AG09319 (cell line): ENCODE results near the gene PDZRN3.
"Not testable (repeated sequence)": the region's sequence is repeated elsewhere in the genome, so short reads cannot be mapped to it uniquely, and the experiment has no call there.

Source experiments
- DNase-seq: peaks from one replicate; pipeline ENCODE4 v3.0.0-alpha.2; 2010; ENCODE audit warnings: low read depth; ENCODE audit errors: extremely low read depth
- TF ChIP-seq, protein P1 (sequence below): IDR thresholded peaks from 2 replicates; pipeline ENCODE4 v1.5.1; 2011; ENCODE audit warnings: low read depth, mild to moderate bottlenecking, inconsistent platforms, low read length, moderate library complexity

PDZRN3 gene

DNA sequence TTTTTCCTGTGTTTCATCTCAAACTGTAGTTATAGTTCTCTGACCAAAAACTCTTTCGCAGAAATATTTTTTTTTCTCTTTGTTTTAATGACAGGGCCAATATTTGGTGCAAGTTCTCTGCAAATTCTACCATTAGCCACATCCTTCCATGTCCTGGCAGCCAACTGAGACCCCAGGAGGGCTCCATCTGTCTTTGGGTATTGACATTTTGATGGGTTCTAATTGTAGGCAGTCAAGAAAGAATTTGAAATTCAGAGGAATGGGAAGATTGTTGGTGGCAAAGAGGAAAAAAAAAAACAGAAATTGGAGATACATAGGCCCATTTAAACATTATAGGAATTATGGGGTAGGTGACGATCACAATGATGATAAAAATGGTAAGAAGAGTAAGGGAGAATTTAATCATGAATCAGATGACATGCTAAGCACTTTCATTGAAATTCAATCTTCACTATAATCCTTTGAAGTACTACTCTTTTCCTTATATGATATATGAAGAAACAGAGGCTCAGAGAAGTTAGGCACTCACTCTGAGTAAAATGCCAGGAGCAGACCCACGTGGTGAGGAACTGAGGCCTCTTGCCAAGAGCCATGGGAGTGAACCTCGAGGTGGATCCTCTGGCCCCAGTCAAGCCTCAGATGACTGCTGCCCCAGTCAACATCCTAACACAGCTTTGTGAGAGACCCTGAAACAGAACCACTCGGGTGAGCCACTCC lies 151.4 kb downstream of the PDZRN3 start:
- TF ChIP-seq, protein P1, sequence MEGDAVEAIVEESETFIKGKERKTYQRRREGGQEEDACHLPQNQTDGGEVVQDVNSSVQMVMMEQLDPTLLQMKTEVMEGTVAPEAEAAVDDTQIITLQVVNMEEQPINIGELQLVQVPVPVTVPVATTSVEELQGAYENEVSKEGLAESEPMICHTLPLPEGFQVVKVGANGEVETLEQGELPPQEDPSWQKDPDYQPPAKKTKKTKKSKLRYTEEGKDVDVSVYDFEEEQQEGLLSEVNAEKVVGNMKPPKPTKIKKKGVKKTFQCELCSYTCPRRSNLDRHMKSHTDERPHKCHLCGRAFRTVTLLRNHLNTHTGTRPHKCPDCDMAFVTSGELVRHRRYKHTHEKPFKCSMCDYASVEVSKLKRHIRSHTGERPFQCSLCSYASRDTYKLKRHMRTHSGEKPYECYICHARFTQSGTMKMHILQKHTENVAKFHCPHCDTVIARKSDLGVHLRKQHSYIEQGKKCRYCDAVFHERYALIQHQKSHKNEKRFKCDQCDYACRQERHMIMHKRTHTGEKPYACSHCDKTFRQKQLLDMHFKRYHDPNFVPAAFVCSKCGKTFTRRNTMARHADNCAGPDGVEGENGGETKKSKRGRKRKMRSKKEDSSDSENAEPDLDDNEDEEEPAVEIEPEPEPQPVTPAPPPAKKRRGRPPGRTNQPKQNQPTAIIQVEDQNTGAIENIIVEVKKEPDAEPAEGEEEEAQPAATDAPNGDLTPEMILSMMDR: no peak
- DNase-seq: no peak

DNA sequence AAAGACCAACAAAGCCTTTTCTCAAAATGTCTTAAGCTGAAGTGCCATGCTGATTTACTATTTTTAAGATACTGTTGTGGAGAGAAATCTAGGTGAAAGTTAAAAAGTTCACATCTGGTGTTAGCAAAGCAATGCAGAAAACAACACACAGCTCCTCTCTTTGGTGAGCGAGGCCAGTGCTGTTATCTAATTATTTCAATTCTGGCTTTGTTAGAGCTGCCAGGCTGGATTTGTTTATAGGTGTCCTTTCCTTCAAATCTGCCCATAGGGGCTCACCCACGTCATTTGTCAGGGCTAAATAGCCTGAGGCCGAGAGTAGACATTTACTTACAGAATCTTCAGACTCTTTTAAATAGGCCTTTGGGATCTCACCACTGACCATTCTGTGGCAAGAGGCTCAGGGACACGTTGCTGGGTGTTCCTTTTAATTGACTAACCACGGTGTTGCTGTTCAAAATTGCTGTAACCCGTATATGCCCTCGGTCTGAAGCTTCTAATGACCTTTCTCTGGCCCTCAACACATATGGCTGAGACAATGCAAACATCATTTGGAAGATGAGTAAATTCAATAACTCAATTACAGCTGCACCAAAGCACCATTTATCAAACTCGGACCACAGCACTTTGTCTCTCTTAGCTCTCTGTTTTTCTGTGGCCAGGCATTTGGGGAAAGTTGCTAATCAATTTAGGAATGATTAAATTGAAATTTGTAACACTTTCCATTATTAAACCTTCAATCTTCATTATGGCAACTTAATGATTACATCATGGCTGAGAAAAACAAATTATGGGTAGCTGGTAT lies 152.6 kb downstream of the PDZRN3 start:
- DNase-seq: no peak
- TF ChIP-seq, protein P1: no peak

DNA sequence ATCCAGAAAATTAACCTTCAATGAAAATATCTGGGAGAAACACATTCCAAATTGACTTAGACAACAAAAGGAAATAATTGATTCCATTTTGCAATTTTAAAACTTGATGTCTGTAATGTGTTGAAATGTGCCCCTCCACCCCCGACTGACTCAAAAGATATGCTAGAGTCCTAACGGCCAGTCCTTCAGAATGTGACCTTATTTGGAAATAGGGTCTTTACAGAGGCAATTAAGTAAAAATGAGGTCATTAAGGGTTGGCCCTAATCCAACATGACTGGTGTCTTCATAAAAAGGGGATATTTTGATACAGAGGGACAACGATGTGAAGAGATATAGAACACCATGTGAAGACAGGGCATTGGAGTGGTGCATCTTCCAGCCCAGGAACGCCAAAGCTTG lies 153.9 kb downstream of the PDZRN3 start:
- TF ChIP-seq, protein P1: no peak
- no peak for DNase-seq

DNA sequence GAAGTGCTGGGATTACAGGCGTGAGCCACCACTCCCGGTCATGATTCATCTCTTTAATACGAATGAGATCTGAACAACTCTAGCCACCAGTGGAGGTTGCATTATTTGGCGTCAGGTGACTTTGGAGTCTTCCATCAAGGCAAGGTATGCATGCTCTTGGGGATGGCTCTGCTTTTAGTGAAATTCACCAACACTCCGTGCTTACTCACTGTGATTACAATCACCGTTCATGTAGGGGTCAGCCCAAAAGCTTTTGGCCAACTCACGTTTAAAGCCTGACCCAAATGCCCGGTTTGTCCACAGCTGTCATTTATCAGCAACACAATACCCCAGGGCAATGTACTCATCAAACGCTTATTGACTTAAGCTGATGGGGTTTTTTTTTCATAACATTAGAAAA lies 155.4 kb downstream of the PDZRN3 start:
- TF ChIP-seq, protein P1: no peak
- no peak for DNase-seq

DNA sequence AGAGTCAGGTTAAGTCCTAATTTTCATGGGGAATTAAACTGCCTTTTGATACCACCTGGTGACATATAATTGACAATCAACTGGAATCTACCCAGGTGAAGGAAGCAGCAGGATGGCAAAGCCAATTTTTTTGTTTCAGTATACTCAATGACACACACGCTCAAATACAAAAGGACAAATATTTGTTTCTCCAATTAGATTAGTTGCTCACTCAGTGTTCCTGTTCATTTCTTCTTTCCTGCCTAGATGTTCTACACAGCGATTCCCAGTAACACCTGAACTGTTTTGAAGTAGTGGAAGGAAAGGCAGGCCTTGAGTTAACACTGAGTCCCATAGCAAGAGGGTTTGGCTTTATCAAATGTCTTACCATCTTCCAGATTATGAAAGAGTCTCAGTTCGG lies 157.5 kb downstream of the PDZRN3 start:
- no peak for DNase-seq
- TF ChIP-seq, protein P1: no peak

DNA sequence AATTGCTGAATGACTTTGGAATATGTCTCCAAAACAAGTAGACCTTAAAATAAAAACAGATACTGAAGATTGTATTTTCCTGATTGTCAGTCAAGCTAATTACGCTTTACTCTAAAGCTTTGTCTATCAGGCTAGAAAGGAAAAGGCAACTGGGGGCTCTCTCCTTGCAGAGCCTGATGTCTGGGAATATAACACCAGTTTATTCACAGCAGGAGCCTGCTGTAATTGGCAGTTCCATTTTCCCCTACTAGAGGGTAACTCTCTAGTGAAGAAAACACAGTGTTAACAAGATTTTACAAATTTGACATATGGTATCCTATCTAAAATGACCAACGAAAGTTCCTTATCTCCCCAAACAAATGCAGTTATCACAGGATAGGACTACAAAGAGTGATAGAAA lies 158.8 kb downstream of the PDZRN3 start:
- TF ChIP-seq, protein P1: no peak
- no peak for DNase-seq

DNA sequence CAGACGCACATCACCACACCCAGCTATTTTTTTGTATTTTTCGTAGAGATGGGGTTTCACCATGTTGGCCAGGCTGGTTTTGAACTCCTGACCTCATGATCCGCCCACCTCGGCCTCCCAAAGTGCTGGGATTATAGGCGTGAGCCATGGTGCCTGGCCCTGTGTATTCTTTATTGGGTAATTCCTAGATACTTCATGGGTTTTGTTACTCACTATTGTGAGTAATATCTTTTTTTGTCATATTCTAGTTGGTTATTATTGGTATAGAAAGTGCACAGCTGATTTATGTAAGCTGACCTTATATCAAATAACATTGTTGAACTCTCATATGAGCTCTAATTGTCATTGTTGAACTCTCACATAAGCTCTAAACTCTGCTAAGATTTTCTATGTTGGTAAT lies 160.6 kb downstream of the PDZRN3 start:
- not testable (repeated sequence) for DNase-seq

DNA sequence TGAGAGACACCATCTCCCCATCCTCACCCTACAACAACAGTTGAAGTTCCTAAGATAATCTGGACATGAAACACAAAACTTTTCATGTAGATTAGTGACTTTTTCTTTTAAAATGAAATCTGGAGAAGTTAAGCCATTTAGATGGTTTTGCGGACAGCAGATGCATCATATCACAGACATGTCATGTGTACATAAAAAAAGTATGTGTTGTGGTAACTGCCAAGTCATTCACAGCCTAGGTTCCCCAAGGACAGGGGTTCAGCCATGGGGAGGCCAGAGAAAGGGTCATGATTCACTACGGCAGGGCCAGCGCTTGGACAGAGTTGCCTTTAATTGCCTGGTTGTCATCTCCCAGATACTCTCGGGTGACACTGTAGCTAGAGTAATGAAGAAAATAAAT lies 163.2 kb downstream of the PDZRN3 start:
- DNase-seq: no peak

More for the DNA sequence above, 163.2 kb downstream of the PDZRN3 start:
- TF ChIP-seq, protein P1: no peak
